NB4 (cell line): ENCODE results near the gene MIS18A.

Experiments used
- DNase-seq: peaks from one replicate; pipeline ENCODE4 v3.0.0; 2010; ENCODE audit warnings: low read depth
- H3K4me3 ChIP-seq: one replicate; pipeline ENCODE4 v1.5.1; 2011; ENCODE audit warnings: mild to moderate bottlenecking, low read depth, low read length, moderate library complexity
- CTCF ChIP-seq: IDR thresholded peaks from one replicate; pipeline ENCODE4 v1.5.1; 2012; ENCODE audit warnings: low read depth, low read length
- MAX ChIP-seq: IDR thresholded peaks from 2 replicates; pipeline ENCODE4 v1.6.1; 2011; ENCODE audit warnings: low read depth, low read length
- MYC ChIP-seq: IDR thresholded peaks from 2 replicates; pipeline ENCODE4 v1.6.1; 2011; ENCODE audit warnings: low read depth, low read length
- POLR2A ChIP-seq: IDR thresholded peaks from 2 replicates; pipeline ENCODE4 v1.6.1; 2011; ENCODE audit warnings: mild to moderate bottlenecking; ENCODE audit not compliant: insufficient read length; ENCODE audit errors: extremely low read depth

MIS18A gene

GRCh38 chr21:32233055-32233546 is 45.7 kb downstream of the MIS18A start:
- no peak for DNase-seq
- TF ChIP-seq POLR2A (no peak), CTCF (no peak), MAX (no peak), MYC (no peak)
- H3K4me3 ChIP-seq, result no peak overlapping the region

GRCh38 chr21:32226444-32226843 is 52.4 kb downstream of the MIS18A start:
- no peak overlapping the region for H3K4me3 ChIP-seq
- DNase-seq, result no peak
- no peak for TF ChIP-seq MYC
- TF ChIP-seq POLR2A, result no peak
- no peak for TF ChIP-seq MAX
- no peak for TF ChIP-seq CTCF
